T-cell (primary cell): ENCODE results near the gene MPO. TPM values are rescaled to one million over a fixed set of nuclear protein-coding genes. Genes with fewer than 3 reads are reported as not detected.

Experiments
- ATAC-seq, 4 experiments: fragments of 200-7000 bp in 3 of 4; fragments of 150-1000 bp in 1 of 4; cut with Tn5 transposase; replicated peaks in 1 of 4; 1 replicate in 3 of 4; 2 replicates in 1 of 4; pipeline ENCODE4 v1.10.0; 2021; ENCODE audit warnings: moderate library complexity in 3 of 4, mild to moderate bottlenecking in 2 of 4, moderate number of reproducible peaks in 1 of 4
- CTCF ChIA-PET, 2 donors: fragments of 300-600 bp; sonication (Branson Sonifier 250); formaldehyde crosslinking; loops; one replicate each; lab custom pipeline; 2022; ENCODE audit warnings: antibody characterized with exemption in 2 of 2; lab: Charles Lee
- POLR2A ChIA-PET, 2 donors: fragments of 300-600 bp; sonication (Branson Sonifier 250); formaldehyde crosslinking; loops; one replicate each; lab custom pipeline; 2022; ENCODE audit warnings: antibody characterized with exemption in 2 of 2; lab: Charles Lee
- DNase-seq, 35 experiments: peaks; one replicate each; pipeline versions ENCODE4 v3.0.0 to v3.0.0-alpha.2; 2013 to 2023
- H3K27ac ChIP-seq: one replicate; pipeline ENCODE4 v1.5.1; 2013; ENCODE audit warnings: low read length
- H3K27me3 ChIP-seq, 2 experiments: replicated peaks in 1 of 2; 1 replicate in 1 of 2; 2 replicates in 1 of 2; pipeline versions ENCODE4 v1.6.1 to v1.7.0; 2013; ENCODE audit warnings: low read length in 1 of 2, mixed read lengths in 1 of 2; ENCODE audit not compliant: control insufficient read depth in 2 of 2, insufficient read depth in 2 of 2; ENCODE audit errors: extremely low read depth in 1 of 2
- H3K36me3 ChIP-seq, 2 donors: 1 replicate in 1 of 2; 2 replicates in 1 of 2; pipeline versions ENCODE4 v1.6.1 to v1.7.0; 2013; ENCODE audit warnings: low read length in 1 of 2; ENCODE audit not compliant: control insufficient read depth in 2 of 2, insufficient read depth in 1 of 2; ENCODE audit errors: extremely low read depth in 1 of 2
- H3K4me1 ChIP-seq, 2 experiments: 1 replicate in 1 of 2; 2 replicates in 1 of 2; pipeline versions ENCODE4 v1.6.1 to v1.7.0; 2013; ENCODE audit warnings: low read length in 2 of 2, mixed read lengths in 1 of 2; ENCODE audit not compliant: insufficient read depth in 2 of 2, control insufficient read depth in 1 of 2; ENCODE audit errors: extremely low read depth in 1 of 2
- H3K4me3 ChIP-seq, 2 donors: 1 replicate in 1 of 2; 2 replicates in 1 of 2; pipeline versions ENCODE4 v1.5.1 to v1.7.0; 2013; ENCODE audit warnings: mild to moderate bottlenecking in 2 of 2, low read length in 1 of 2, moderate library complexity in 1 of 2; ENCODE audit not compliant: control insufficient read depth in 1 of 2; ENCODE audit errors: extremely low read depth in 1 of 2
- H3K9me3 ChIP-seq: 2 replicates; pipeline ENCODE4 v1.7.0; 2013
- H3K27ac Mint-ChIP-seq, 2 donors: one replicate each; pipeline ENCODE4 v1.8.0; 2020 to 2021; ENCODE audit warnings: mild to moderate bottlenecking in 2 of 2, mixed read lengths in 2 of 2
- H3K27me3 Mint-ChIP-seq, 2 donors: one replicate each; pipeline ENCODE4 v1.8.0; 2021 to 2022; ENCODE audit warnings: mixed read lengths in 2 of 2
- H3K36me3 Mint-ChIP-seq: one replicate; pipeline ENCODE4 v1.8.0; 2021; ENCODE audit warnings: mixed read lengths
- H3K4me1 Mint-ChIP-seq, 3 donors: one replicate each; pipeline ENCODE4 v1.8.0; 2020 to 2022; ENCODE audit warnings: mixed read lengths in 3 of 3, mild to moderate bottlenecking in 1 of 3
- H3K4me3 Mint-ChIP-seq, 3 donors: one replicate each; pipeline ENCODE4 v1.8.0; 2020 to 2022; ENCODE audit warnings: mild to moderate bottlenecking in 3 of 3, mixed read lengths in 3 of 3, moderate library complexity in 3 of 3
- H3K9me3 Mint-ChIP-seq, 3 donors: one replicate each; pipeline ENCODE4 v1.8.0; 2020 to 2022; ENCODE audit warnings: mixed read lengths in 3 of 3
- WGBS: methylation state at CpG from one replicate; pipeline ENCODE4 v1.1.5; 2013; ENCODE audit warnings: missing lambda C conversion rate; ENCODE audit not compliant: insufficient coverage; 5-methylcytosine and 5-hydroxymethylcytosine counted together
- total RNA-seq, 35 experiments: library from RNA in 6 of 35; stranded (reverse) in 6 of 35; fragments of 120-200 nt in 1 of 35; gene quantifications; one replicate each; pipeline versions ENCODE4 v1.2.1 to v1.2.4 and lab custom pipeline; 2013 to 2026

The MPO gene
- total RNA-seq, 5 donors from 2014 or later (not counting 1 experiment from before 2014, with no cell fraction given) = 0.32 to 1.9 (median 1.1) TPM

GRCh38 chr17:58272367-58273280 is 8.1 kb downstream of the MPO start:
- no peak overlapping the region for H3K27ac Mint-ChIP-seq
- ChIA-PET POLR2A (no interaction called here), CTCF (no interaction called here)
- DNase-seq (no peak), ATAC-seq (no peak)
- Histone ChIP-seq H3K9me3 (no peaks in the 10 kb centered on the region), H3K4me3 (no peak overlapping the region), H3K27me3 (peaks cover 0 to 47% of the 10 kb centered on the region in 2 experiments), H3K27ac (no peak overlapping the region), H3K4me1 (no peaks in the 10 kb centered on the region), H3K36me3 (no peaks in the 10 kb centered on the region)
- no peaks in the 10 kb centered on the region for H3K9me3 Mint-ChIP-seq
- peaks cover 0 to 4% of the 10 kb centered on the region in 2 donors for H3K27me3 Mint-ChIP-seq
- 95% methylated on average over 10 of the region's 12 CpGs for WGBS
- no peak overlapping the region for H3K4me3 Mint-ChIP-seq
- H3K4me1 Mint-ChIP-seq = no peaks in the 10 kb centered on the region
- no peaks in the 10 kb centered on the region for H3K36me3 Mint-ChIP-seq

- H3K4me1 ChIP-seq = no peaks in the 10 kb centered on the region
- no peak overlapping the region for H3K27ac Mint-ChIP-seq
- CTCF ChIA-PET = no interaction called here
- H3K4me3 Mint-ChIP-seq = no peak overlapping the region
- DNase-seq = no peak
- WGBS = 92% methylated on average over 12 of the region's 21 CpGs
- H3K9me3 ChIP-seq = no peaks in the 10 kb centered on the region
- POLR2A ChIA-PET = no interaction called here
- H3K4me1 Mint-ChIP-seq = no peaks in the 10 kb centered on the region
- no peaks in the 10 kb centered on the region for H3K9me3 Mint-ChIP-seq
- H3K4me3 ChIP-seq = no peak overlapping the region
- H3K36me3 Mint-ChIP-seq = no peaks in the 10 kb centered on the region
- ATAC-seq = no peak
- peaks cover 0 to 48% of the 10 kb centered on the region in 2 experiments for H3K27me3 ChIP-seq
- no peaks in the 10 kb centered on the region for H3K36me3 ChIP-seq
- H3K27me3 Mint-ChIP-seq = peaks cover 0 to 12% of the 10 kb centered on the region in 2 donors
- H3K27ac ChIP-seq = no peak overlapping the region
Measured at GRCh38 chr17:58271216-58271931, 9.4 kb downstream of the MPO start.

GRCh38 chr17:58270476-58271215 is 10.1 kb downstream of the MPO start:
- Mint-ChIP-seq H3K4me1 (no peaks in the 10 kb centered on the region), H3K27me3 (peaks cover 4 to 19% of the 10 kb centered on the region in 2 donors), H3K27ac (no peak overlapping the region), H3K4me3 (no peak overlapping the region), H3K36me3 (no peaks in the 10 kb centered on the region), H3K9me3 (no peaks in the 10 kb centered on the region)
- Histone ChIP-seq H3K27ac (no peak overlapping the region), H3K4me1 (no peaks in the 10 kb centered on the region), H3K9me3 (no peaks in the 10 kb centered on the region), H3K27me3 (peaks cover 0 to 52% of the 10 kb centered on the region in 2 experiments), H3K36me3 (no peaks in the 10 kb centered on the region), H3K4me3 (no peak overlapping the region)
- ChIA-PET POLR2A (no interaction called here), CTCF (no interaction called here)
- WGBS = 93% methylated on average over 8 of the region's 15 CpGs
- ATAC-seq = no peak
- DNase-seq = no peak

- no peak overlapping the region for H3K27ac Mint-ChIP-seq
- H3K9me3 Mint-ChIP-seq = no peaks in the 10 kb centered on the region
- no peaks in the 10 kb centered on the region for H3K36me3 ChIP-seq
- ChIA-PET POLR2A (no interaction called here), CTCF (no interaction called here)
- no peak overlapping the region for H3K4me3 ChIP-seq
- H3K27ac ChIP-seq = no peak overlapping the region
- 69% methylated on average over 3 of the region's 9 CpGs for WGBS
- ATAC-seq = no peak
- H3K4me1 ChIP-seq = no peaks in the 10 kb centered on the region
- peaks cover 0 to 58% of the 10 kb centered on the region in 2 experiments for H3K27me3 ChIP-seq
- no peaks in the 10 kb centered on the region for H3K9me3 ChIP-seq
- no peak overlapping the region for H3K4me3 Mint-ChIP-seq
- no peaks in the 10 kb centered on the region for H3K36me3 Mint-ChIP-seq
- no peaks in the 10 kb centered on the region for H3K4me1 Mint-ChIP-seq
- no peak for DNase-seq
- H3K27me3 Mint-ChIP-seq = peaks cover 10 to 26% of the 10 kb centered on the region in 2 donors
Measured at GRCh38 chr17:58269557-58270291, 11.0 kb downstream of the MPO start.

GRCh38 chr17:58268774-58269556 is 11.8 kb downstream of the MPO start:
- no peak overlapping the region for H3K4me3 ChIP-seq
- H3K9me3 Mint-ChIP-seq = no peaks in the 10 kb centered on the region
- ATAC-seq = no peak
- no peak overlapping the region for H3K27ac Mint-ChIP-seq
- no peak for DNase-seq
- ChIA-PET CTCF (no interaction called here), POLR2A (no interaction called here)
- H3K36me3 Mint-ChIP-seq = no peaks in the 10 kb centered on the region
- no peak overlapping the region for H3K27ac ChIP-seq
- WGBS = 94% methylated on average over 2 of the region's 6 CpGs
- no peaks in the 10 kb centered on the region for H3K36me3 ChIP-seq
- H3K27me3 ChIP-seq = peaks cover 0 to 56% of the 10 kb centered on the region in 2 experiments
- no peaks in the 10 kb centered on the region for H3K9me3 ChIP-seq
- H3K4me1 ChIP-seq = no peaks in the 10 kb centered on the region
- H3K27me3 Mint-ChIP-seq = peaks cover 18 to 33% of the 10 kb centered on the region in 2 donors
- no peak overlapping the region for H3K4me3 Mint-ChIP-seq
- H3K4me1 Mint-ChIP-seq = no peaks in the 10 kb centered on the region
